HG03558 (cell line): ENCODE measurements around the gene MAFB.
A peak's percentile ranks its signal among the peaks of the same experiment; 100 is the strongest.

Source experiments
- ATAC-seq: cut with Tn5 transposase; IDR thresholded peaks from one replicate; pipeline ENCODE4 v1.9.1; 2021; ENCODE audit warnings: moderate number of reproducible peaks; ENCODE audit not compliant: unreplicated experiment; ENCODE audit errors: extremely low read depth

MAFB gene

DNA sequence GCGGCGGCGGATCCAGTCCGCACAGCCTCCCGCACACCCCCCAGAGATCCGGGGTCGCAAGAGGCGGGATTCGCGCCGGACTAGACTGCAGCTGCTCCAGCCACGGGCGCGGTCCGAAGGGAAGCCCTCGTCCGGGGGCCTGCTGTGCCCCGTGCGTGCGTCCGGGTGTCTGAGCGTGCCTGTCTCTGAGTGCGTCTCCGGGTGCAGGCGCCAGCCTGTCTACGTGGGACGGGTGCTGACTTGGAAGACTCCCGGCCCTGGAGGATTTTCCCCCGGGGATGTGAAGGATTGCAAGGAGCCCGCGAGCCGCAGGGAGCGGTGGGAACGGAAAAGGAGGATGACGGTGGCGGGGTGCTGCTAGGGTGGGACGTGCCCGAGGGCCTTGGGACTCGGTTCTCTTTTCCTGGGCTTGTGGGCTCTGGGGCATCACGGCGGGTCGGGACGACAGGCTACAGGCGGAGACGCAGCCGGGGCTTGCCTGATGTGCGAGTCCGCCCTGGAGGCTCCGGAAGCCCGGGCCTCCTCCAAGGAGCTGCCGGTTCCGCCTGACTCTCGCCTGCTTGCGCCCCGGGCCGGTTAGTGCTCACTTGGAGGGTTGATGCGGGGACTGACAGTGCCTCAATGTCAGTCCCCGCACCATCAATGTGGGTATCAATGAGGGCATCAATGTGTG is 5.7 kb downstream of the MAFB start:
- ATAC-seq, result no peak

DNA sequence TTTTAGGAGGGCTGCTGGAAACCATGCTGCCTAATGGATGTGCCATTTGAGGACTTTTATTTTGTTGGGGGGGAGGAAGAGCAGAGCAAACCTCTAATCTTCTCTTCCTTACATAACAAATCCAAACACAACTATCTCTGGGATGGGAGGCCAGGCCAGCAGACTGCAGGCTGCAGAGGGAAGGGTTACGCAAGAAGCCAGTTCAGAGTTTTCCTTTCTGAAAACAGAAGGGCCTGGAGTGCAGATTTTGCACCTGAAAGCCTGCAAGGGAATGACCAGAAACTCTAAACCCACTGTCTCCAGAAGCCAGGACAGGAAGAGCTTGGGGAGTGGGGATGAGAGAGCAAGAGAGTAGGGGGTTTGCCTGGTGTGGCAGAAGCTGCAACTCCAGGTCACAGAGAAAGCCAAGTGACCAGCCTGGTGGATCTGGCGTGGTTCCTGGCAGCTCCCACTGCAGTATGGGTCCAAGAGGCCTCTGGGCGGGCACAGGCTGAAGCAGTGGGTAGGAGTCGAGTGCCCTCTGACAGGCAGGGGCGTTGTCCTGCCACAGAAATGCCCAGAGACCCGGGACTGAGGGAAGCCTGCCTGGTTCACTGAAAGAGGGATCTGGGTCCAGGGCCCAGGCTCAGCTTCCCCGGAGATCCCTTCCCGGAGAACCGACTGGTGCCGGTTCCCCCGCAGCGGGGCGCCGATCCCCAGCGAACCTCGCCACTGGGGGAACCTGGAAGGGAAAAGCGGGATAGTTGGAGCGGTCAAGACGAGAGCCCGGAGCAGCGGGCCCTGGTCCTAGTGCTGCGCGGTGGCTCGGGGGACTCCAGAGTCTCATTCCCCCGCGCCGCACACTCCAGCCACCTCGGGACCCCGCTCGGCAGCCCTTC is 6.7 kb downstream of the MAFB start:
- no peak for ATAC-seq

DNA sequence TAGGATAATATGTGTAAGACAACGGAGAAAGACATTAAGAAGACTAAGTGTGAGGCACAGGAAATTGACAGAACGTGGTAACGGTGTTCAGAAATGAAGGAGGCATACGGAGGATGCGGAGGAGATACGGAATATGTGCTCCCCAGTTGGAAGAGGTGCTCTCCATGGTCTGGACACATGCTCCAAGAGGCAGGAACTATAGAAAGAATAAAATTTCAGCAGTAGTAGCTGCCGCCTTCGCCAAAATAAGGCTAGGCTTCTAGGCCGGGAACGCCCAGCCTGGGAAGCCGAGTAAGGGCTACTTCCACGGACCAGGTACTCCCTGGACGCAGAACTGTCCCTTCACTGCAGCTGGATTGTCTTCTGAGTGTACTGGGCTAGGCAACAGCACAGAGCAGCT is 7.4 kb downstream of the MAFB start:
- ATAC-seq, result no peak

DNA sequence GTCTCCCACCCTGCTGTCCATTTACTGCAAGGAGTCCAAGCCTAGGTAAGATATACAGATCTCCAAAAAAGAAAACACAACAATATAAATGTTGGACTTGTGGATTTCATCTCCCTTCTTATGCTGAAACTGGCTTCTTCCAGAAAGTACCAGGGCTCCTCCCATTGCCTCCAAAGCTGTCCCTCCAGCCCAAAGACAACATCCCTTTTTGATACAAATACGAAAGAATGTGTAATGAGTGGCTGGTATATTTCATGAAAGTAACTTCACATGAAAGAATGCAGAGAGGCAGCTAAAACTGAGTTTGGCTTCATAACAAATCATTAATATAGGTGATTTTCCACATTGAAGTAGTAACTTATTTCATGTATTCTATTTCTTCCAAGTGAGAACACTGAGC is 7.9 kb downstream of the MAFB start:
- no peak for ATAC-seq

DNA sequence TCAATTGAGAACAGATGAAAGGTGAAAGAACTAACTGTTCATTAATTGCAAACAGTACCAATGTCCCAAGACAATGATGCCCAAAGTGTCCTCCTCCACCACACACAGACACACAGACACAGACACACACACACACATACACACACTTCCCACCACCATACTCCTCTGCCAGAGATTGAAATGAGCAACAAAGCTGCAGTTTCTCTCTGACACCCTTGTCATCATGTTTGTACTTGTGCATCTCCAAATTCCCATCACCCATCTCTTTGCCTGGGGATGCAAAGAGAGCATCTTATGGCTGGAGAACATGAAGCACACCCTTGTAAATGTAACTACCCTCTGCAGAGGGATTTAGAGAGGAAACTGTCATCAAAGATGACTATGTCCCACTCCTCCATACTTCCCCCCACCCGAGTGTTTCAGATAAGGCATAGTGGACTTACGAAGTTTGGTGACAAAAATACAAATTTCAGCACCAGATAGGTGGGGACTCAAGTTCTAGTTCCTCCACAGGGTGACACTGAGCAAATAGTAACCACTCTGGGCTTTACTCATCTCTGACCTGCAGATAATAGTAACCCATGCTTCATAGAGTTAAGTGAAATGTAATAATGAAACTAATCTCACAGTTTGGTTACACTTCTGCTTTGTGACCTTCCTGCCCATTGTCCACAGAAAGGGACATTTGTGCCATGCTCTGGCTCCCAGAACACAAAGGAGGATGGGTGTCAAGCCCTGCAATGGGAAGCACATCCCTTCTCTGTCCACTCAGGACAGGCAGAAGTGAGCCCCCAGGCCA is 8.7 kb downstream of the MAFB start:
- peak; percentile 76 for ATAC-seq

DNA sequence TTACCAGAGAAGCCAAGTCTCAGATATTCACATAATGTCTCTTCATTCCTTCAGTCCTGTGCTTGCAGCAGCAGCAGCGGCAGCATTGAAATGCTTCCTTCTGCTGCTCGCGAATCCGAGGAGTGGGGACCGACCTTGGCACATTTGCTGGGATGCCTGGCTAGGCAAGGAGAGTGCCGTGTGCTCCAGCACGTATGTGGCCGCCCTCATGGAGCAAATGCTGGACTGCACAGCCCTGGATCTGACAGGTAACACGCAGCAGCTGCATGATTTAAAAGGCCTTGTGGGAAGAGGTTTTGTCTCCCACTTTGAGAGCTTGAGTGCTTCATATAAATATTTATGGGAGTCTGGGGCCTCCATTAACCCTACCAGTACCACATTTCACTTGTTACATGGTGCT is 9.9 kb downstream of the MAFB start:
- no peak for ATAC-seq

DNA sequence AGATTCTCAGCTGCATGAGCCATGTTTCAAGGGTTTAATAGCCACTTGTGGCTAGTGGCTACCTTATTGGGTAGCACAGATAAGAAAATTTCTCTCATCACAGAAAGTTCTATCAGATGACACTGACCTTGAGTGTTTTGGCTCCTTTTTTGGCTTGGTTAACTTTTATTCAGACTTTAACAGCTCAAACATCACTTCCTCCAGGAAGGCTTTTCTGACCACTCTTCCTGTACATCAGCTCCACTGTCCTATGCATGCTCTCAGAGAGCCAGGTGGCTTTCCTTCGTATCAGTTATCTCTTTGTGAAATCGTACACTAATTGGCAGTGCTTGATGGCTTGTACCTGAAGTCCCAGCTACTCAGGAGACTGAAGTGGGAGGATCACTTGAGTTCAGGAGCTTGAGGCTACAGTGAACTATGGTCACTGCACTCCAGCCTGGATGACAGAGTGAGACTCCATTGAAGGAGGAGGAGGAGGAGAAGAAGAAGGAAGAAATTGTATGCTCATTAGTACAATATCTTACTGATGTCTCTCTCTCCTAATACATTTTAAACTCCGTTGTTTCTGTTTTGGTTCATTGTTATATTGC is 10.7 kb downstream of the MAFB start:
- no peak for ATAC-seq

DNA sequence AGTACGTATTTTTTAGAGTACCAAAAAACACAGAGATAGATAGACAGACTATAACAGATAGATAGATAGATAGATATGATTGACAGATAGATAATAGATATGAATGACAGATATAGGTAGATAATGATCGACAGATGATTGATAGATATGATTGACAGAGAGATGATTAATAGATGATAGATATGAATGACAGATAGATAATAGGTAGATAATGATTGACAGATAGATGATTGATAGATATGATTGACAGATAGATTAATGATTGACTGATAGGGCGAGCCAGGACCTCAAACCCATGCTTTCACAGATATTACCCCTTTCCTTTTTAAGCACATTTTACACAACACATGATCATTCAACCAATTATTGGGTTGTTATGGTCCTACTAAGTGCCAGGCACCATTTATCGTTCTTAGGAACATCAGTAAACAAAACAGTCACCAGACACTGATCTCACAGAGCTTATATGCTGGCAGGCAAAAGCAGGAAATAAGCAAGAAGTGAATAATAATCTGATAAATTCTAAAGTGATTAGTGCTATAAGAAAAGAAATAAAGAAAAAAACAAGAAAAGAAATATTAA is 11.6 kb downstream of the MAFB start:
- ATAC-seq, result no peak

DNA sequence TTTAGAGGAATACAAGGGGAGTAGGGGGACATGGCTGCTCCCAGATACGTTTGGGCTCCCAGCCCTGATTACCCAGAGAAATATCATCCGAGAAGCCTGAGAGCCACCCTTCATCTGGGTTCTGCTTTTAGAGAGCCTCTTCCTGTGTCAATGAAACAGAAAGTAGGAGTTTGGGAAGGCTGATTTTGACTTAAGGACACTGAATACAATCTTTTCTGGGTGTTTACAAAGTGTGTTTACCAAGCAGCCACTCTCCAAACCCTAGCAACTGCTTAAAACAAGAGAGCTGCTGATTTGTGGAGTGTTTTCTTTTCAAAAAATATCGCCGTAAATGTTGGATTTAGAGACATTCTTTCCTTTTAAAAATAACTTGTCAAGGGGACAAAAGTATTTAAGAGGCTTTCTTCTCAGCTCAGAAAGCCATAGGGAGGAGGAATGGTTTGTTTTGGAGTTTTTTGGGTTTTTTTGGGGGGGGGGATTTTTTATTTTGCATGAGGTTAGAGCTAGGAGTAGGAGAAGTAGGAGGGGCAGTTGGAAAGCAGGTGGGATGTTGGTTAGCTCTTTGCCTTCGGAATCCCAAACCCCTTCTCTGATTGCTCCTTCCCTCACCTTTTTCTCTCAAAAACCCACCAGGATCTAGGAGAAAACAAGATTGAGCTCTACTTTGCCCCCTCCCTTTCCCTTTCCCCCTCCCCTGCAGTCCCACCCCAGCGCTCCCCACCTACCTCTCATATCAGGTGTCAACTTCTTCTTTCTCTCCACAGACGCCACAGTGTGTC is 12.4 kb downstream of the MAFB start:
- no peak for ATAC-seq

DNA sequence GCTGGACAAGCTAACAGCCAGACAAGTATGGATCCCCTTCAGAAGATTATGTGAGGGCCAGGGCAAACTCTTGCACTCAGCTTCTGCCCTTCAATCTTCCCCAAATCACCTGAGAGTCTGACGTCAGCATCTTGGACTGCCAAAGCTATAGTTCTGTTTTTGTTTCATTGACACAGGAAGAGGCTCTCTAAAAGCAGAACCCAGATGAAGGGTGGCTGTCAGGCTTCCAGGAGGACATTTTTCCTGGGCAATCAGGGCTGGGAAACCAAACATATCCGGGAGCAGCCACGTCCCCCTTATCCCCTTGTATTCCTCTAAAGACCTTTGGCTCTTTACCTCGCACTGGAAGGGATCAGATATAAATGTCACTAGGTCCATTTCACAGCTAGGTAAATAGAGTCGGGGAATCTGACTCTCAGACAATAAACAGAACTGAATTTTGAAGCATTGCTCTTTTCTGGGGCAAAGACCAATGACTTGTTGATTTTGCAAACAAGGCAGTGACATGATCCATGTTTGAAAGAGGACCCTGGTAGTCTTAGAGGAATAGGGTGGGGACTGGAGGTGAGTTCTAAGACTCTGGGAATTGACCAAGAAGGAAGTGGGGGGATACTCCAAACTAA is 13.3 kb downstream of the MAFB start:
- no peak for ATAC-seq

DNA sequence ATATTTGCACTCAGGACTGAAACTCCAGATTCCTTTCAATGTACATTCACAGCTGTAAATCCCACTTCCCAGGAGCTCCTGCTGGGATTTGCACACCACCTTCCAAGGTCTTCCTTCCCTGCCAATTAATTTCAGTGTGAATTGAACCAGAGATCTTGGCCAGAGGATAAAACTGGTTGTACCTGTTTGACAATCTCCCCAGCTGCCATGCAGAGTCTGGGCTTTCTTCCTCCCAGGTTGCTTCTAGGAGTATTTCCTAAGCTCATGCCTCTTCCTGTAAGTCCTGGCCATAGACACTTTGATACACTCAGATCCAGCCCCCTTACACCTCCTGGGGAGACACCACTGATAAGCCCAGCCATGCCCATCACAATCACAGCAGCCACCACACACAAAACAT is 15.6 kb downstream of the MAFB start:
- ATAC-seq, result no peak

DNA sequence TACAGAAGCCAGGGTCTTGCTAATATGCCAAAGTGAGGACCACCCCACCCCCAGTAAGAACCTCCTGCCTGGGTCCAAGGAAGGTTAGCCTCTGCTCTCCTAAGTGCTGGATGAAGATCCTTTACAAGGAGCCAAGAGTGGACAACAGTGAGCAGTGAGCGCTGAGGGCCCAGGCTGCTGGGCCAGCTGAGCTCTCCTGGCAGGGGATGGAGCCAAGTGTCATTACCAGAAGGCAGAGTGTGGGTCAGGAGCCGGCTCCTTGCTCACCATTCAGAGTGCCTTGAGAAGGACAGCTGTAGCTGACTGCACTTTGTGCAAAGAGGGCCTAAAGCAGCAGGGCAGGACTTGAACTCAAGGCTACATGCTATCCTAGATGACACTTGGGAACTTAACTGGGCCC is 16.9 kb downstream of the MAFB start:
- ATAC-seq, result no peak

DNA sequence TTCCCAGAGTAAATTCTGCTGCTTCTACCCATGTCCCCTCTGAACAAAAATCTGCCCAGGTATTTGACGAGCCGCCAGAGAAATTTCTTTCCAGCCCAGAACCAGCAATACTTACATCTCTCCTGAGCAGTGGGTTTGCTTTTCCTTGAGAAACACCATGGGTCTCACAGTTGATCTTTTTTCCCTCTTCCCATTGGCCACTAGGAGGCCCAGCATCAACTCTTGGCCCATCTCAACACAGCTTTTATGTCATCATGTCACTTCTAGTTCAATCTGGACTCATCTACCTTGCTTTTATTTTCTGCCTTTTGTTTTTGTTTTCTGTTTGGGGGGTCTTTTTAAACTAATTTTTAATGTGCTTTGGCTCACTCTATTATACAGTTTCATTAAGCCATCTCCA is 18.8 kb downstream of the MAFB start:
- ATAC-seq, result no peak

DNA sequence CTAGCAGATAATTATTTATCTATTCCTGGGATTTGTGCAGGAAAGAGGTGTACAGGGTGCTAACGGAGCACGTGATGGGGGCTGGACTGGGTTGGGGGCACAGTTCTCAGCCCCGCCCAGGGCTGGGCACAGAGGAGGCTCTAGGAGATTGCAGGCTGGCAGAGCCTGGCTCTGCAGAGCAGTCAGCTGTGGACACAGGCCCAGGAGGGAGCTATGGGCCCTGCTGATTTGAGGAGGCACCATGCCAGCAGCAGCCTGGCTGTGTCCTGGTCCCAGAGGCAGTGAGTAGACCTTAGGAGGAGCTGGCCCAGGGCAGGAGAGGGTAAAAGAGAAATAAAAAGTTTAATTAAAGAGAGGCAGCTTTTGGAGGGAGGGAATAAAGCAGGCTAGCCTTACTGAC is 19.3 kb downstream of the MAFB start:
- no peak for ATAC-seq

DNA sequence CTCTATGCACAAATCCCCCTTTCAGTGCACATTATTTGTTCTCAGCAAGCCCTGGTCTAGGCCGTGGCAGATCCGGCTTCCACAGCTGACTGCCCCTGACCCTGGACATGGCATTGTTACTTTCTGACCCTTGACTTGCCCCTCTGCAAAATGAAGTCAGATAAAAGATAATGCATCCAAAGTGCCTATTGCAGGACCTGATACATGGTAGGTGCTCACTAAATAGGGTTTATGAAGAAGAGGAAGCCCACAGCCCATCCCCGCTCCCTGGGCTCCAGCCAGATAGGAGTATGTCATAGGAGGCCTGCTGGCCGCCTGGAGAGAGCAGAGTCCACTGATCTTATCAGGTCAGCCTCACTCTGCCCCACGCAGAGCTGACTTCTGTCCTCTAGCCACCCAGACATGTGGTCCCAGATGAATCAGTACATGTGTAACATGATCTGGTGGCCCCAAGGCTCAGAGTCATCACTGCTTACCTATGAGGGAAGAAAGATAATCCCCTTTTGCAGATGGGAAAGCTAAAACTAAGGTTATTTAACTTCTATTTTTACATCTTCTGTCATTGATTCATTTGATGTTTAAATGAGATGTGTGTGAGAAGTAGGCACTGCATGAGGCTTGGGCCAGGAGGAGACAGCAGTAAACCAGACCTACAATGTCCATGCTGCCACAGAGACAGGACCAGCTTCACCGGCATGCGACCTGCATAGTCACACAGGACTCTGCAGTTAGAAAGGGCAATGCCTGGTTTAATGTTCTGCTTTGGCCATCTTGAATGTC is 20.4 kb downstream of the MAFB start:
- ATAC-seq, result no peak

DNA sequence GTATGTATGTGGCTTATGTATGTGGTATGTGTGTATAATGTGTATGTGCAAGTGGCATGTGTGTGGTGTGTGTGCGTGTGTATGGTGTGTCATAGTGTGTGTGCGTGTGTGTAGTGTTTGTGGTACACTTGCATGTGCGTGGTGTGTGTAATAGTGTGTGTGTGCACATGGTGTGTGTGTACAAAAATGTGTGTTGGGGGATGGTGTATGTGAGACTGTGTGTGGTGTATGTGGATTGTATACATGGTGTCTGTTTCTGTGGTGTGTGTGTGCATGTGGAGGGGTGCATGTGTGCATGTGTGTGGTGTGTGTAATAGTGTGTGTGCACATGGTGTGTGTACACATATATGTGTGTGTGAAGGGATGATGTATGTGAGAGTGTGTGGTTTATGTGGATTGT is 21.5 kb downstream of the MAFB start:
- ATAC-seq, result no peak

DNA sequence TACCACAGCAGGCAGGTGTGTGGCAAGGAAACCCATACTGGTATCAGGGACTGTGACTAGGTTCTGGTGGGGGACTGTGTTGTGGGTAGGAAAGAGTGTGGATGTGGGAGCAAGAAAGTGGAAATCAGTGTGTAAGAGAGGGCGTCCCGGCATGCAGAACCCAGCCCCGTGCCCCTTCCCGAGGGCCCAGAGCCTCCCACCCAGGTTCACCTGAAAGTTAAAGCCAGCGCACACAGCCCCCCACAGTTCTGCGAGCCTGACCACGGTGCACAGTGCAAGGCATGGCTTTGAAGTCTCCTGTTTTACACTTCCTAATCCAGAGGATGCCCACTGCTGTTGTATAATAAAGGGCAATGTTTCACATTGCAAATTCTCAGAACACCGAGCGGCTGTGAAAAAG is 22.7 kb downstream of the MAFB start:
- no peak for ATAC-seq

DNA sequence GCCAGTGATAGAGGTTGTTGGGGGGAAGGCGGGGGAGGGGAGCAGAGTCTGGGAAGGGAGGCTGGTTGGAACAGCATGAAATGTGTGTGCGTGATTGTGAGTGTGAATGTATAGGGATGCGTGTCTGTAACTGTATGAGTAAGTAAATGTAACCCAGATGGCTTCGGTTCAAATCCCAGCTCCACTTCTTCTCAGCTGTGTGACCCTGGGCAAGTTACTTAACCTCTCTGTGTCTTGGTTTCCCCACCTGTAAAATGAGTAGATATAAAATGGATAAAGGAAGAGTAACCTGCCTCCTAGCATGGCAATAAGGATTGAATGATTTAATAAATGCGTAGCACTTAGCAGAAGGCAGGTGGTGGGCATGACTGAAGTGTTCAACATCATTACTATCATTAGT is 24.1 kb downstream of the MAFB start:
- no peak for ATAC-seq
